ENCODE measurements around the gene OSBPL8. TPM values are rescaled to one million over a fixed set of nuclear protein-coding genes. Genes with fewer than 3 reads are reported as not detected.

OSBPL8 gene
- total RNA-seq, 4 donors from 2014 or later = 65.8 to 73.5 (median 66.7) TPM

DNA sequence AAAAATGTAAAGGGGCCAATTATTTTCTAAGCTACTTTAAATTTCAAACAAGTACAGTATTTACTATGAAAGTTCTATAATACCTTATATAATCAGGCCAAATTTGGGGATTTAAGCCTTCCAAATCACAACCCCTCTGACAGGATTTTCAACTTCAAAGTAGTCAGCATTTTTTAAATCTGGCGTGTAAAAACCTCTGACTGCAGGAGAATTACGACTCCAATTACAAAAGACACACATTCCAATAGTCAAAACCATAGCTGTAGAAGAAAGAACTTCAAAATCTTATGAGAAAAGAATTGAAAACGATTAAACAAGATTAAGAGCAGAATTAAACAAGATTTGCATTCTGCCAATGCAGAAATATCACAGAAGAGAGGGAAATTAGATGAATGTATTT lies 12.7 kb downstream of the OSBPL8 start:
- ATAC-seq = no peak
- TF ChIP-seq, protein P1, sequence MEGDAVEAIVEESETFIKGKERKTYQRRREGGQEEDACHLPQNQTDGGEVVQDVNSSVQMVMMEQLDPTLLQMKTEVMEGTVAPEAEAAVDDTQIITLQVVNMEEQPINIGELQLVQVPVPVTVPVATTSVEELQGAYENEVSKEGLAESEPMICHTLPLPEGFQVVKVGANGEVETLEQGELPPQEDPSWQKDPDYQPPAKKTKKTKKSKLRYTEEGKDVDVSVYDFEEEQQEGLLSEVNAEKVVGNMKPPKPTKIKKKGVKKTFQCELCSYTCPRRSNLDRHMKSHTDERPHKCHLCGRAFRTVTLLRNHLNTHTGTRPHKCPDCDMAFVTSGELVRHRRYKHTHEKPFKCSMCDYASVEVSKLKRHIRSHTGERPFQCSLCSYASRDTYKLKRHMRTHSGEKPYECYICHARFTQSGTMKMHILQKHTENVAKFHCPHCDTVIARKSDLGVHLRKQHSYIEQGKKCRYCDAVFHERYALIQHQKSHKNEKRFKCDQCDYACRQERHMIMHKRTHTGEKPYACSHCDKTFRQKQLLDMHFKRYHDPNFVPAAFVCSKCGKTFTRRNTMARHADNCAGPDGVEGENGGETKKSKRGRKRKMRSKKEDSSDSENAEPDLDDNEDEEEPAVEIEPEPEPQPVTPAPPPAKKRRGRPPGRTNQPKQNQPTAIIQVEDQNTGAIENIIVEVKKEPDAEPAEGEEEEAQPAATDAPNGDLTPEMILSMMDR (IDR thresholded peaks at IDR 0.05) = no peak
- no peak for TF ChIP-seq POLR2A (IDR thresholded peaks at IDR 0.05)
- no peak for TF ChIP-seq EP300 (IDR thresholded peaks at IDR 0.05)
- no peak for TF ChIP-seq POLR2AphosphoS5 (IDR thresholded peaks at IDR 0.05)
- WGBS, 2 donors (ENCODE audit: low coverage in 1 of 2) = 81 to 82% methylated on average over 3 of the region's 3 CpGs
- no peaks in the 10 kb centered on the region for H3K9me3 ChIP-seq
- no peaks in the 10 kb centered on the region for H3K27me3 ChIP-seq
- peaks cover 0 to 37% (median 0%) of the 10 kb centered on the region in 3 donors for H3K4me1 ChIP-seq
- H3K27ac ChIP-seq = no peak overlapping the region
- H3K36me3 ChIP-seq = no peaks in the 10 kb centered on the region
- H3K4me3 ChIP-seq = no peak overlapping the region

DNA sequence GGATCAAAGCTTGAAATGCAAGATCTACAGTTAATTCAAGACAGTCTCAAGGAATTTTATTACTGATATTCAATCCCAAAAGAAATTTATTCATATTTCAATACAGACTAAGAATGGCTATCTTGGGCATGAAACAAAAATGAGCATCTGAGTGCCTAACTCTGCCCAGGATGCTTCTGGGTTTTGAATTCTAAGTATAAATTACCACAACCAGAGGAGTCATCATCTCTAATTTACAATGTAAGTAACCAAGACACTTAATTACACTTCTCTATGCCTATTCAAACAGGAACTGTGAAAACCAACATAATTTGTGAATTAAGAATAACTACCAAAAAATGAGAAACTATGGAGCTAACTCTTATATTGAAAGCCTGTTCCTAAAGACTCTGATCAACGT lies 14.1 kb downstream of the OSBPL8 start:
- no peaks in the 10 kb centered on the region for H3K27me3 ChIP-seq
- no peak overlapping the region for H3K4me3 ChIP-seq
- no peak for TF ChIP-seq POLR2A (IDR thresholded peaks at IDR 0.05)
- TF ChIP-seq POLR2AphosphoS5 (IDR thresholded peaks at IDR 0.05) = no peak
- TF ChIP-seq, protein P1 (IDR thresholded peaks at IDR 0.05) = no peak
- TF ChIP-seq EP300 (IDR thresholded peaks at IDR 0.05) = no peak
- H3K9me3 ChIP-seq = no peaks in the 10 kb centered on the region
- WGBS, 2 donors (ENCODE audit: low coverage in 1 of 2) = 87 to 94% methylated on average over 1 of the region's 1 CpG
- H3K4me1 ChIP-seq = peaks cover 0 to 26% (median 0%) of the 10 kb centered on the region in 3 donors
- H3K27ac ChIP-seq = no peak overlapping the region
- ATAC-seq = no peak
- no peaks in the 10 kb centered on the region for H3K36me3 ChIP-seq

DNA sequence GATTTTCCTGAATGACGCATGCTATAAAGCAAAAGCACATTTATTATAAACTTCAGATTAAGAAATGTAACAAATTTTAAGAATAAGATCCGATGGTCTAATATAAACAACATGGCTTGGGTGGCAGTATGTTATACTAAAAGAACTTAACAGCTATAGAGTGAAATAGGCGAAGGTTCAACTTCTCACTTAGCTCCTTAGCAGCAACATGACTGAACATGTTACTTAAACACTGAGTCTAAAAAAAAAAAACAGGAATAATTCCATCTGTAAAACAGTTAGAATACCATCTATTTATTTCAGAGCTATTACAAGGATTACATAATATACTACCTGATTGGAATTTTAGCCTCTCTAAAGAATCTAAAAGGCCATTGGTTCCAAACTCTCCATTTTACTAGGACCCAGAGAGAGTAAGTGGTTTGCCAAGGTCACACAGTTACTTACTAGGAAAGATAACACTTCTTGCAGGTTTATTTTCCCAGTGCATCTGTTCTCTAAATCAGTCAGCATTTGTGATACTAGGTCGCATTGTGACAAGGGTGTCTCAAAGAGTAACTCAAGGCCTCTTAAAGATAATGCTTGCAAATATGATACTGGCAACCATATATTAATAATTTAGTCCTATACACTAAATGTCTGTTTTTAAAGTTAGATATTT lies 14.8 kb downstream of the OSBPL8 start:
- Histone ChIP-seq H3K27ac (no peak overlapping the region), H3K36me3 (no peaks in the 10 kb centered on the region), H3K4me3 (no peak overlapping the region), H3K4me1 (peaks cover 0 to 26% (median 0%) of the 10 kb centered on the region in 3 donors), H3K9me3 (no peaks in the 10 kb centered on the region), H3K27me3 (no peaks in the 10 kb centered on the region)
- TF ChIP-seq, protein P1 (IDR thresholded peaks at IDR 0.05) = no peak
- no peak for TF ChIP-seq EP300 (IDR thresholded peaks at IDR 0.05)
- ATAC-seq = no peak
- WGBS, 2 donors (ENCODE audit: low coverage in 1 of 2) = 85 to 88% methylated on average over 4 of the region's 4 CpGs

DNA sequence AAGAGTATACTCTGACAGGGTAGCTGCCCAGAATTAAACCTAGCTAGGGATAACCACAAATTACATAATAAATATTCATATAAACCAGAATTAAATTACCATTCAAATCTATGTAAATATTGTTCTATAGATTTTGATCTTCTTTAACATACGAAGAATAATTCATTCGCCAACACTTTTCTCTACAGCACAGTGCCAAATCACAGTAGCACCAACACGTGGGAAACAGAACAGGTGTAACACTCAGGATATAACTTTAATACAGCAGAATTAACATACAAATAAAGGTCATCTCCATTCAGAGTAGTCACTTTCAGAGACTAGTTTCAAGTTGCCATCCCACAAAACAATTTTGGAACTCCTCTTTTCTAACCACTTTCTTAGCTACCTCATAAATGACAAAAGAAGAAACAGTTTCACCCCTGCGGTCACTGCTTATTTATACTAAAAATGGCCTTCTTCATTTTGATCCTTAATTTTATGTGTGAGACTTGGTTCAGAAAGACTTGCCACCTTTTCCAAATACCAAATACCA lies 15.7 kb downstream of the OSBPL8 start:
- Histone ChIP-seq H3K27me3 (no peaks in the 10 kb centered on the region), H3K4me3 (no peak overlapping the region), H3K27ac (no peak overlapping the region), H3K4me1 (peaks cover 0 to 19% (median 0%) of the 10 kb centered on the region in 3 donors), H3K9me3 (no peaks in the 10 kb centered on the region), H3K36me3 (no peaks in the 10 kb centered on the region)
- WGBS, 2 donors (ENCODE audit: low coverage in 1 of 2) = 86 to 90% methylated on average over 4 of the region's 4 CpGs
- no peak for ATAC-seq
- TF ChIP-seq POLR2AphosphoS5 (IDR thresholded peaks at IDR 0.05) (no peak), EP300 (IDR thresholded peaks at IDR 0.05) (no peak), POLR2A (IDR thresholded peaks at IDR 0.05) (no peak)
- TF ChIP-seq, protein P1 (IDR thresholded peaks at IDR 0.05) = no peak

DNA sequence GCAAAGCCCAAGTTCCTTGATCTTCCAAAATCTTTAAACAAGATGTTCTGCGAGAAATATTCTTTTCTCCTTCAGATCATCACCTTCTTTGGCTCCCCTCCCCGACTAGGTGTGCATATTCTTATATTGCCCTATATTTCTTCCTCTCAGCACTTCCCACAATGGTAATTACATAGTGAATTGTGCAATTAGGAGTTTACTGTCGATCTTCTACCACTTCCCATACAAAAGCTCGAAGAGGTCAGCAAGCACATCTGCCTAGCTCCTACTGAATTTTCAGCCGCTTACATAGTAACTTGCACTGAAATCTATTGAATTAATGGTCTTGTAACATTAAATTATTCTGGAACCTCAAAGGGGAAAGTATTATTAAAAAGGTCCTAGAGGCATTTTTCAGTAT lies 16.7 kb downstream of the OSBPL8 start:
- Histone ChIP-seq H3K4me3 (no peak overlapping the region), H3K36me3 (no peaks in the 10 kb centered on the region), H3K27ac (no peak overlapping the region), H3K27me3 (no peaks in the 10 kb centered on the region), H3K9me3 (no peaks in the 10 kb centered on the region), H3K4me1 (peaks cover 0 to 10% (median 0%) of the 10 kb centered on the region in 3 donors)
- WGBS, 2 donors (ENCODE audit: low coverage in 1 of 2) = 87 to 88% methylated on average over 5 of the region's 5 CpGs
- TF ChIP-seq EP300 (IDR thresholded peaks at IDR 0.05) = no peak
- TF ChIP-seq, protein P1 (IDR thresholded peaks at IDR 0.05) = no peak
- TF ChIP-seq POLR2AphosphoS5 (IDR thresholded peaks at IDR 0.05) = no peak
- TF ChIP-seq POLR2A (IDR thresholded peaks at IDR 0.05) = no peak
- no peak for ATAC-seq
